Measurements from ENCODE around the gene RHEB. TPM values are rescaled to one million over a fixed set of nuclear protein-coding genes. Genes with fewer than 3 reads are reported as not detected.

The RHEB gene
- total RNA-seq, 1 donor from 2014 or later = 96.0 TPM

DNA sequence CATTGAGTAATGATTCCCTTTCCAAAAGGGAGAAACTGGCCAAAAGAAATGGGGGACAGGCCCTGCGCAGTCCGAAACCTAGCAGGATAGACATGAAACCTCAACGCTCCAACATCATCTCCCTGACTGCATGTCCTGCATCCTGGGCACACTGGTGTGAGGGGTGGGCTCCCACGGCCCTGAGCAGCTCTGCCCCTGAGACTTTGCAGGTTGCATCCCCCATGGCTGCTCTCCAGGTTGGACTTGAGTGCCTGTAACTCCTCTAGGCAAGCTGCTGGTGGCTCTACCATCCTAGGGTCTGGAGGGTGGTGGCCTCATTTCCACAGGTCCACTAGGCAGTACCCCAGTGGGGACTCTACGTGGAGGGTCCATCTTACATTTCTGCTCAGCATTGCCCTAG is 63.4 kb downstream of the RHEB start:
- peaks cover 20% of the 10 kb centered on the region for H3K4me1 ChIP-seq
- intact Hi-C loops (cut with DNase I) = no loop called here
- H3K27me3 ChIP-seq (ENCODE audit: low read depth) = no peaks in the 10 kb centered on the region
- no peak overlapping the region for H3K4me3 ChIP-seq
- TF ChIP-seq, protein P1, sequence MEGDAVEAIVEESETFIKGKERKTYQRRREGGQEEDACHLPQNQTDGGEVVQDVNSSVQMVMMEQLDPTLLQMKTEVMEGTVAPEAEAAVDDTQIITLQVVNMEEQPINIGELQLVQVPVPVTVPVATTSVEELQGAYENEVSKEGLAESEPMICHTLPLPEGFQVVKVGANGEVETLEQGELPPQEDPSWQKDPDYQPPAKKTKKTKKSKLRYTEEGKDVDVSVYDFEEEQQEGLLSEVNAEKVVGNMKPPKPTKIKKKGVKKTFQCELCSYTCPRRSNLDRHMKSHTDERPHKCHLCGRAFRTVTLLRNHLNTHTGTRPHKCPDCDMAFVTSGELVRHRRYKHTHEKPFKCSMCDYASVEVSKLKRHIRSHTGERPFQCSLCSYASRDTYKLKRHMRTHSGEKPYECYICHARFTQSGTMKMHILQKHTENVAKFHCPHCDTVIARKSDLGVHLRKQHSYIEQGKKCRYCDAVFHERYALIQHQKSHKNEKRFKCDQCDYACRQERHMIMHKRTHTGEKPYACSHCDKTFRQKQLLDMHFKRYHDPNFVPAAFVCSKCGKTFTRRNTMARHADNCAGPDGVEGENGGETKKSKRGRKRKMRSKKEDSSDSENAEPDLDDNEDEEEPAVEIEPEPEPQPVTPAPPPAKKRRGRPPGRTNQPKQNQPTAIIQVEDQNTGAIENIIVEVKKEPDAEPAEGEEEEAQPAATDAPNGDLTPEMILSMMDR (IDR thresholded peaks at IDR 0.05) = no peak
- no peaks in the 10 kb centered on the region for H3K36me3 ChIP-seq
- no peak for DNase-seq
- no peak for ATAC-seq
- H3K9me3 ChIP-seq = no peaks in the 10 kb centered on the region
- no peak overlapping the region for H3K27ac ChIP-seq

GRCh38 chr7:151455690-151456089 is 64.0 kb downstream of the RHEB start:
- Histone ChIP-seq H3K9me3 (no peaks in the 10 kb centered on the region), H3K4me3 (no peak overlapping the region), H3K36me3 (no peaks in the 10 kb centered on the region), H3K27me3 (ENCODE audit: low read depth) (no peaks in the 10 kb centered on the region), H3K27ac (no peak overlapping the region), H3K4me1 (peaks cover 14% of the 10 kb centered on the region)
- TF ChIP-seq, protein P1 (IDR thresholded peaks at IDR 0.05) = no peak
- ATAC-seq = no peak
- intact Hi-C loops (cut with DNase I) = no loop called here
- DNase-seq = no peak

DNA sequence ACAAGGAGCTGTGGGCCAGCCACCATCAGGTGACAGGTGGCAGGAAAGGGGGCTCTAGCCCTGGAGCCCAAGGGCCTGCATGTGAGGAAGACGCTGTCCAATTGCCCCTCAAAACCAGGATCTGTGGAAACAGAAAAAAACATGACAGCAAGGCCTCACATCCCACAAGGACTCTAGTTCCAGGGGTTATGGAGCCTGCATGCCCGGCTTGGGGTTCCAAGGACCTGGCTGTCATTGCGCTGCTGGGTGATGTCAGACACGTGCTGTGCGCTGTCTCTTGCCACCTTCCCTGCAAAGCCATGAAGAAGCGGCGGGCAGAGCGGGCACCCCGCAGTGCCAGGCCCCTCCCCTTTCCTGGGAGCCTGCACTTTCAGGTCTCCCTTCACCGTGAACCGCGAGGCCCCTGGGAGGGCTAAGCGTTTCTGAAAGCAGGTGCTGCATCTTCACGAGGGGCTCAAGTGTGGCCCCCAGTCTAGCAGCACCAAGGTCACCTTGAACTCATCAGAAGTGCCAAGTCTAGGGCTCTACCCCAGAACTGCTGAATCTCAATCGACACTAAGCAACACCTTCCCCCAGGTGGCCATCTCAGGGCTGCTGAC is 64.7 kb downstream of the RHEB start:
- intact Hi-C loops (cut with DNase I) = no loop called here
- no peak for DNase-seq
- Histone ChIP-seq H3K27me3 (ENCODE audit: low read depth) (no peaks in the 10 kb centered on the region), H3K4me3 (no peak overlapping the region), H3K27ac (no peak overlapping the region), H3K4me1 (peaks cover 8% of the 10 kb centered on the region), H3K36me3 (no peaks in the 10 kb centered on the region), H3K9me3 (no peaks in the 10 kb centered on the region)
- TF ChIP-seq, protein P1 (IDR thresholded peaks at IDR 0.05) = no peak
- ATAC-seq = no peak

- H3K27me3 ChIP-seq (ENCODE audit: low read depth) = peaks cover 3% of the 10 kb centered on the region
- no peaks in the 10 kb centered on the region for H3K36me3 ChIP-seq
- TF ChIP-seq, protein P1 (IDR thresholded peaks at IDR 0.05) = no peak
- H3K4me3 ChIP-seq = no peak overlapping the region
- no peaks in the 10 kb centered on the region for H3K9me3 ChIP-seq
- peaks cover under 1% of the 10 kb centered on the region for H3K4me1 ChIP-seq
- intact Hi-C loops (cut with DNase I) = no loop called here
- DNase-seq = no peak
- ATAC-seq = no peak
- H3K27ac ChIP-seq = no peak overlapping the region
Measured at GRCh38 chr7:151454305-151454704, 65.4 kb downstream of the RHEB start.

DNA sequence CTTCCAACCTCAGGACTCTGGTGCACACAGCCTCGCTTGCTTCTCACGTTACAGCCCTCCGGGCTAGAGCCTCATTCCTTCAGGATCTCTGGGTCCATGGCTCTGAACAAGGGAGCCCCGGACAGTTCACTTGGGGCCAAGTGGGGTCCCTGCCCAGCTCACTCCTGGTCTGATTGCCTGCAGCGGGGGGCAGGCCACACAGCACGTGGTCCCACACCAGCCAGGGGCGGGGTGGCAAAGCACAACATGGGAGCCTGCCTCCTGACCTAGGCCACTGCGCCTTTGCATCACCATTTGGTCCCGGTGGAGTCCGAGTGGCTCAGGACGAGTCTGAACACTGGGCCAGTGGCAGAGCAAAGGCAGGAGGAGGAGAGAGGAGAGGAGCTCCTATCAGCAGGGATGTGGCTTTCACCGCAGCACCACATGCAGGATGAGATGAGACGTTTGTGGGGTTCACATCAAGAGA is 66.3 kb downstream of the RHEB start:
- no peak for DNase-seq
- H3K27ac ChIP-seq = no peak overlapping the region
- TF ChIP-seq, protein P1 (IDR thresholded peaks at IDR 0.05) = no peak

More for the DNA sequence above, 66.3 kb downstream of the RHEB start:
- no peak for ATAC-seq
- Histone ChIP-seq H3K4me3 (no peak overlapping the region), H3K27me3 (ENCODE audit: low read depth) (peaks cover 4% of the 10 kb centered on the region), H3K4me1 (peaks cover 2% of the 10 kb centered on the region), H3K36me3 (no peaks in the 10 kb centered on the region), H3K9me3 (no peaks in the 10 kb centered on the region)
- intact Hi-C loops (cut with DNase I) = no loop called here

All from lower lobe of right lung (tissue), 2 donors.